ENCODE measurements around the gene IL18R1.

DNA sequence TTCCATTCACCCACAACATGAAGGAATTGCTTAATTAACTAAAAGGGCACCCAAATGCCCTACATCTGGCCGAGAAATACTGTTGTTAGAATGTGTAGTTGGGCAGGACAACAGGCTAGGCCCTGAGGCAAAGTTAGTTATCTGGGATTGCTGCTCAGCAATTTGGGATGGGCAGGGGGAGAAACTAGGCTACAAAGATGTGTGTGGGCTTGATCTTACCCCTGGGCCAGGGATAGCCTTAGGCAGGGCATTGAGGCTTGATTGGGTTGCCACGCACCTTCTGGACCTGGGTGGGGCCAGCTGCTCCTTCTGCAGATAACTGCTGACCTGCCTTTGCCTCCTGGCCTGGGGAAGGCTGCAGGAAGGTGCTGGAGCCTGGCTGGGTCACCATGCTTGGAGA, 76.8 kb downstream of the IL18R1 start:
- no peak for TF ChIP-seq POLR2AphosphoS5 (IDR thresholded peaks at IDR 0.05; ENCODE audit: insufficient read depth, low read depth, low read length)
- no peak for TF ChIP-seq POLR2A (IDR thresholded peaks at IDR 0.05; ENCODE audit: low read depth, low read length)

All from endothelial cell of umbilical vein (primary cell).